ENCODE data around the gene WWOX.

DNA sequence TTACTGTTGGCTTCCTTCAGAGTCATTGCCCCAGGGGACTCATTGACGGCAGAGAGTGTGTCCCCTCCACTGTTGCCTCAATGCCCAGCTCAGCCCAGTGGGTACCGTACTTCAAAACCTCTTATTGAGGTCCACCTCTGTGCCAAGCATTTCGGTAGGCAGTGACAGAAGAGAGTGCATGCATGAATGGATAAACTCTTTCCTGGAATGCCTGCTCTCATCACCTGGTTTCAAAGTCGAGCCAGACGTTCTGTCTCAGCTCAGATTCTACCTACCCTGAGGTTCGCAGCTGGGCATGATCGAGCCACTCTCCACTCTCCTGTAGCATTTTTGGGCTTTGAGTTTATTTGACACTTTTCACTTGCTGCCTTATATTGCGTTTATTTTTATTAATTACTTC is 854.1 kb downstream of the WWOX start:
- TF ChIP-seq, protein P1, sequence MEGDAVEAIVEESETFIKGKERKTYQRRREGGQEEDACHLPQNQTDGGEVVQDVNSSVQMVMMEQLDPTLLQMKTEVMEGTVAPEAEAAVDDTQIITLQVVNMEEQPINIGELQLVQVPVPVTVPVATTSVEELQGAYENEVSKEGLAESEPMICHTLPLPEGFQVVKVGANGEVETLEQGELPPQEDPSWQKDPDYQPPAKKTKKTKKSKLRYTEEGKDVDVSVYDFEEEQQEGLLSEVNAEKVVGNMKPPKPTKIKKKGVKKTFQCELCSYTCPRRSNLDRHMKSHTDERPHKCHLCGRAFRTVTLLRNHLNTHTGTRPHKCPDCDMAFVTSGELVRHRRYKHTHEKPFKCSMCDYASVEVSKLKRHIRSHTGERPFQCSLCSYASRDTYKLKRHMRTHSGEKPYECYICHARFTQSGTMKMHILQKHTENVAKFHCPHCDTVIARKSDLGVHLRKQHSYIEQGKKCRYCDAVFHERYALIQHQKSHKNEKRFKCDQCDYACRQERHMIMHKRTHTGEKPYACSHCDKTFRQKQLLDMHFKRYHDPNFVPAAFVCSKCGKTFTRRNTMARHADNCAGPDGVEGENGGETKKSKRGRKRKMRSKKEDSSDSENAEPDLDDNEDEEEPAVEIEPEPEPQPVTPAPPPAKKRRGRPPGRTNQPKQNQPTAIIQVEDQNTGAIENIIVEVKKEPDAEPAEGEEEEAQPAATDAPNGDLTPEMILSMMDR (optimal IDR thresholded peaks at IDR 0.05 in 1 of 3, IDR thresholded peaks at IDR 0.05 in 1 of 3, conservative IDR thresholded peaks at IDR 0.05 in 1 of 3; ENCODE audit: extremely low read depth in 1 of 3, insufficient read depth in 2 of 3, low read length in 3 of 3) = no peak
- no peak for TF ChIP-seq EZH2 (IDR thresholded peaks at IDR 0.05; ENCODE audit: low read length)

Data from keratinocyte (primary cell).